T-helper 1 cell treated with Interleukin-12 subunit alpha and Interleukin-12 subunit beta and Interleukin-4 antibody, amounts not matched to agents 30 ng/mL and 1 ng/mL, for 36 hours (primary cell): ENCODE results near the gene IARS1. TPM values are rescaled to one million over a fixed set of nuclear protein-coding genes. Genes with fewer than 3 reads are reported as not detected.

Experiments used
- intact Hi-C: fragments of 100-400 bp; cut with micrococcal nuclease; formaldehyde crosslinking; loops from one replicate; pipeline ENCODE4 v1.15.1; 2024
- total RNA-seq: library from RNA; stranded (reverse); gene quantifications from 2 replicates; pipeline ENCODE4 v1.2.3, GENCODE V29; 2022

The IARS1 gene
- total RNA-seq, 1 donor from 2014 or later = 144 TPM

DNA sequence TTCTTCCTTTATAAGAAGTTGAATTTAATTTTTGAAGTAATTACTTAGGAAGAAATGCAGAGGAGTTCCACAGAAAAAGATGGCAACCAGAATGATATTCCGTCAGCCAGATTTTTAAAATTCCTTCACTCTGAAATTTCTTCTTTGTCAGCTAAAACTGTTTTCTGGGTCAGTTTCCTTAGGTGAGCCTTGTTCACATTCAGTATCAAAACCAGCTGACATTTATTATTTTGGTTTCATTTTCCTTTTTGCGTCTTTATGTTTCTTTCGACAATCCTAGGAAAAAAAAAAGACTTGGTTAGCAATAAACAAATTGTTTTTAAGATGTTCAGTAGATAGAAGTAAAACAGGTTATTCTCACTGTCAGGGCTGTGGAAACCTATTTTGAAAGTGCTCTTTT is 4.1 kb upstream of the IARS1 start:
- intact Hi-C loops = loop anchor here (10.0 kb wide), 2 partner anchors 667 to 767 kb away; no protein-coding TSS in a partner anchor

DNA sequence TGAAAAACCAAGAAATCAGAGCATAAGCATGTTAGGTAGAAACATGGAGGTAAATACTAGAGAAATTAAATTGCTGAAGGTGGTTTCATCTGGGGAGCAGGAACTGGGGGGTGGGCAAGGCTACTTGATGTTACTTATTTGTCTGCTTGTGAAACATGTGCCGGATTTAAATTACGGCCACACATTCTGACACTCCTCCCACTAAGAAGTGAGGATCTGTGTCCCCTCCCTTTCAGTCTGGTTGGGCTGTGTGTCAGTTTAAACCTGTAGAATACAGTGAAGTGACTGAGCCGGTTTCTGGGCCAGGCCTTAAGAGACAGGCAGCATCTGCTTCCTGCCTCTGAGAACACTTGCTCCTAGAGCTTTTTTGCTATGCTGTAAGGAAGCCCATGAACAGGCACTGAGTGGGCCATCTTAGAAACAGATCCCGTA is 2.3 kb upstream of the IARS1 start:
- intact Hi-C loops = loop anchor here (10.0 kb wide), 2 partner anchors 669 to 769 kb away; no protein-coding TSS in a partner anchor

DNA sequence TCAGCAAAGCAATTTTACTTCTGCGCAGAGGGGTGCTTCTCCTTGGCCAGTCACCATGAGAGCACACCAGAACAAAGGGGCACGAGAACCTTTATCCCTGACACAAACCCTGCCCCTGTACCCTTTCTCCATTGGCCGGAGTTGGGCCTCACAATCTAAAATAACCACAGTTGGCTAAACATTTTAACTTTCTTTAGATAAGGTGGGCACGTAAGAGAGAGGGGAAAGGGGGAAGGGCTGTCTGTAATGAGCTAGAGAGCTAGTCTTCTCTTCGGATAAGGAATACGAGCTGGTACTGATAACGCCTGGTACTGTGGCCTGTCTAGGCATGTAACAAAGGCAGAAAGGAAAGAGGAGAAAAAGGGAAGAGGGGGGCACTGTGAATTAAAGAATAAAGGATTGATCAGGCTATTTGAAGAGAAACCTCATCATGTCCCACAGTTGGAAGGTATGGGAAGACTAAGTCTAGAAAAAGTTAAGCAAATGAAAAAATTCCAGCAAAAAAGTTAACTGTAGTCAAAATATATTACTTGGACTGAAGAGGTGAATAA is 1.8 kb upstream of the IARS1 start:
- intact Hi-C loops = loop anchor here (10.0 kb wide), 2 partner anchors 669 to 769 kb away; no protein-coding TSS in a partner anchor

DNA sequence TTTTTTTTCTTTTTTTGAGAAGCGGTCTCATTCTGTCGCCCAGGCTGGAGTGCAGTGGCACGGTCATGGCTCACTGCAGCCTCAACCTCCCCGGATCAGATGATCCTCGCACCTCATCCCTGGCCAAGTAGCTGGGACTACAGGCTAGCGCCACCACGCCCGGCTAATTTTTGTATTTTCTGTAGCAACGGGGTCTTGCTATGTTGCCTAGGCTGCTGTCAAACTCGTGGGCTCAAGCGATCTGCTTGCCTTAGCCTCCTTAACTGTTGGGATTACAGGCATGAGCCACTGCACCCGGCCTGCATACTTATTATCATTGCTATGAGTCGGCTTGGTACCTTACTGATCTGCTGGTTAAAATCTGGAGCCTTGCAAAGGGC is 790 bp upstream of the IARS1 start:
- intact Hi-C loops = loop anchor here (5.0 to 10.0 kb wide), 3 partner anchors 338 to 771 kb away; no protein-coding TSS in a partner anchor

DNA sequence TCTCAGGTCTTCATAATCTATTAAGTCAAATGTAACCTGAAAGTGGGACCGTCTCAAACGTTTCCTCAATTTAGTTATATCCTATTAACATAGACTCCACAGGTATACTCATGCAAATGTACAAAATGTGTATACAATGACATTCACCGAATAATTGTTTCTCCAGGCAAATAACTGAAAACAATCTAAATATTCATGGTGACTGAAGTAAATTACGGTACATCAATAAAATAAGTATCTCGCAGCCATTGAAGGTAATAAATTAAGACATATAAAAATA is 482 bp downstream of the IARS1 start:
- intact Hi-C loops = loop anchor here (1.0 to 10.0 kb wide), 11 partner anchors 32 to 1160 kb away; partner anchors contain the start of genes CENPP, FAM120AOS, IPPK and NOL8

DNA sequence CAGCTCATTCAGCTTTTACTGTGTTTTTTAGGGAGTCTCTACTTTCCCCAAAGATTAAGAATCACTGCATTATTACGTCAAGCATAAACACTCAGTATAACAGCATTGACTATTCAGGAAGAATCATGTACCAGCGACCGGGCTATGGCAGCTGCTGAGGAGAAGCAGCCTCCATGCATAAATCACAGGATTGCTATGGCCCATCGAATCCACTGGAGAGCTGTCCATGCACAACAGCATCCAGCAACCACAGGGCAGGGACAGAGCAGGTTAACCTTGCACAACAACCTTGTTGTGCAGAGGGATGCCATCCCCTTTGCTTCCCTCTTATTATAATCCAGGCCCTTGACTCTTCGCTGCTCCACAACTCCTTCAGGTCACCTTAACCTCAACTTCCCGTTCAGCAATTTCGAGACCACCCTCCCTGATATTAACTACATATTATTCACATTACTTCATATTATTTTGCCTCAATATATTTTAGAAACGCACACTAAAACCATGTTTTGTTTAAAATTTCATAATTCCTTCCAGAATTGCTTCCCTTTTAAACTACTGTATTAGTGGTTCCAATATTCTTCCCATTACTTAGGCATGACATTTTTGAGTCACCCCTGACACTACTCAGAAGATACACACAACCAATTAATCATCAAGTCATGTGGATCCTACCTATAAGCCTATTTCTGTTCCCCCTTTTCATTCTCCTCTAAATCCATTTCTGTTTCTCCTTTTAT is 991 bp downstream of the IARS1 start:
- intact Hi-C loops = loop anchor here (1.0 to 10.0 kb wide), 11 partner anchors 33 to 1161 kb away; partner anchors contain the start of genes CENPP, FAM120AOS, IPPK and NOL8

- intact Hi-C loops = loop anchor here (5.0 to 10.0 kb wide), 3 partner anchors 341 to 773 kb away; no protein-coding TSS in a partner anchor
Observed at GRCh38 chr9:92291577-92291976, 1.9 kb downstream of the IARS1 start.

GRCh38 chr9:92290785-92291429 is 2.6 kb downstream of the IARS1 start:
- intact Hi-C loops = loop anchor here (5.0 to 10.0 kb wide), 3 partner anchors 341 to 774 kb away; no protein-coding TSS in a partner anchor

GRCh38 chr9:92289708-92290390 is 3.6 kb downstream of the IARS1 start:
- intact Hi-C loops = loop anchor here (5.0 to 10.0 kb wide), 3 partner anchors 342 to 775 kb away; no protein-coding TSS in a partner anchor

- intact Hi-C loops = no loop called here
Observed at GRCh38 chr9:92279302-92279701, 14.2 kb downstream of the IARS1 start.

DNA sequence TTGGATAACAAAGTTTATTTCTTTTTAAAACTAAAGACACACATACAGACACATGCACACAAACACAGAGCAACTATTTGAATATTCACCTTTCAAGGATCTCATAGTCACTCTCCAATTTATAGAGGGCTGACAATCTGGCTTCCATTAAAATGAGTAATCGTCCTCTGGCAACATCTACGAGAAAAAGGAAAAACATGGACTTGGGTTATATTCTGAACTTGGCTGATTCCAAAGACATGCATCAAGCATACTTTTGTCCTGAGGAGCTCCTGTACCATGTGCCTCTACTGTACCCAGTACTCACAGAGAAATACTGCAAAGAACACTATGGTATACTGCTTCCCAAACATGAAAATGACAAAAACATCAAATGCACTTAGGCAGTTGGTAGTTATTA is 15.4 kb downstream of the IARS1 start:
- intact Hi-C loops = no loop called here

DNA sequence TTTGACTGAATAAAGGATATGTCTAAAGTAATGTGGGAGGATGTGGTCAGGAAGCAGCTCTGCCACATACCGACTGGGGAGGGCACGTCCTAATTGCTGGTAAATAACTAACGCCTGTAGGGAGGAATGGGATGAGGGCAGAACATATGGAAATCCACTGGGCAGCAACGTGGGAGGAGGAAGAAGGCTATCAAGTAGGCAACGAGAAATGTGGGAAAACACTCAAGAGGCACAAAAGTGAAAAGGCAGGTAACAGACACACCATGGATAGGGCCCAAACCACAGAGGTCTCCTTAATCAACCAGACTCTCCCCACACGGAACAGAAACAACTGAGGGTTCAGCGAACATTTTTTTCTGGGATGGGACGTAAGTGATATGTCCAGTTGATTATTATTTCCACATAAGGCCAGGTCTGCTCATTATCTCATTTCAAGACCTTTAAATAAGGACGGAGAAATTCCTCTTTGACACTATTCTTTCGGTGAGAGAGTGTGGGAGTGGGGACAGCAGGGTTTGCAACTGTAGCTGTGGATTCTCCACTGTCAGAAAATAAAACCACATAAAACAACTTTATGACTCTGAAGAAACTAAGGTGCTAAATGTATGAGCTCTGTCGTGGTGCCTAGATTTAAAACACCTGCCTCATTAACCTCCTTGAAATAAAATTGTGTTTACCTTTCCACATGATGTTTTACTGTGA is 17.0 kb downstream of the IARS1 start:
- intact Hi-C loops = no loop called here

GRCh38 chr9:92275541-92275940 is 18.0 kb downstream of the IARS1 start:
- intact Hi-C loops = no loop called here

DNA sequence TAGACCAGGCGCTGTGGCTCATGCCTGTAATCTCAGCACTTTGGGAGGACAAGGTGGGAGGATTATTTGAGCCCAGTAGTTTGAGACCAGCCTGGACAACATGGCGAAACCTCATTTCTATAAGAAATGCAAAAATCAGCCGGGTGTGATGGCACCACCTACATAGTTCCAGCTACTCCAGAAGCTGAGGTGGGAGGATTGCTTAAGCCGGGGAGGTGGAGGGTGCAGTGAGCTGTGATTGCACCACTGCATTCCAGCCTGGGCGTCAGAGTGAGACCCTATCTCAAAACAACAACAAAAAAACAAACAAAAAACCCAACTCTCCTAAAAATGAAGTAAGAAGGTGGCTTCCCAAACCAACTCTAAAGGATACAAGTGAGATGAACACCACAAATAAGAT is 23.0 kb downstream of the IARS1 start:
- intact Hi-C loops = no loop called here

GRCh38 chr9:92266486-92266885 is 27.0 kb downstream of the IARS1 start:
- intact Hi-C loops = no loop called here

- intact Hi-C loops = no loop called here
Observed at GRCh38 chr9:92265154-92265553, 28.3 kb downstream of the IARS1 start.

DNA sequence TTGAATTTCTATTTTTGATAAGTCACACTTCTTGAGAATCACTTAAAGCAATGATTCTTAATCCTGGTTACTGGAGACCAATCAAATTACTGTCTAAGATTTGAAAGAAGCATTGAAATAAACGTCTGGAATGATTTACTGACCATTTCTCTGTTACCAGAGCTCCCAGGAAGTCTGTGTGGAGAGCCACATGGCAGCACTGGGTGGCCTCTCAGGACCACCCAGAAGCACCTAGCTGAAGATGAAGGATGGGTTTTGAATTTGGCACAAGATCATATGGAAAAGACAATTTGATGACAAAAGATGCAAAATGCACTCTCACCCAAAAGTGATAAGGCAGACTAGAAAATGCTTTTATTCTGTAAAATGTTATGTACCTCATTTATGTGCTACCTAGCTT is 30.4 kb downstream of the IARS1 start:
- intact Hi-C loops = no loop called here

DNA sequence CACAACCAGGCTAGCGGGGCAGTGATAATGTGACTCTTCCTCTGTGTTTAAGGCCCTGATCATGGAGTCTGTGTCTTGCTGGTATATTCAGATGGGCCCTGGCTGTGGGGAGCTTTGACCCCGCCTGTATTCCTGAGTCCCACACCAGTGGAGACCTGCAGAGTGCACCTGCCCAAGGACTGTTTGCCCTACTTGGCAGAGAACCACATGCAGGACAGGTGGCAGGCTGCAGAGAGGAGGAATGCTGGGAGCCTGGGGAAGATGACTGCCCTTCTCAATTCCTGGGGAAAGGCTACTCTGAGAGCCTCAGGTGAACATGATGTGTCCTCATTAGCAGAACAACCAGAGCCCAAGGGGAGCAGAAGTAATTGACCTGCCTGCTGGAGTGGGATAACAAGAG is 36.2 kb downstream of the IARS1 start:
- intact Hi-C loops = no loop called here

GRCh38 chr9:92254381-92255337 is 38.8 kb downstream of the IARS1 start:
- intact Hi-C loops = no loop called here

DNA sequence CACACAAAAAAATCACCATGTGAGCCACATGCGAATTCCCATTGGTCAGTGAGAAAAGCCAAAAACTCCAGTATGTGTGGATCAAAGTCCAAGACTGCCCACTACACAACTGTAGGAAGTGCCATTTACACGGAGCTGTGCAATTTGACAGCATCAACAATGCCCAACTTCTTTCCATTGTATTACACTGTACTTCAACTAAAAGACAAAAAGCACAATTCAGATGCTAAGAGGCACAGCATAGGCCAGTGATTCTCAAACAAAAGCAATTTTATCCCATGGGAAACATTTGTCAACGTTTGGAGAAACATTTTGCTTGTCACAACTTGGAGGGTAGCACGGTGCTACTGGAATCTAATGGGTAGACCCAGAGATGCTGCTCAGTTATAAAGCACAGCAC is 39.8 kb downstream of the IARS1 start:
- intact Hi-C loops = no loop called here
